CD4-positive, alpha-beta T cell (primary cell): ENCODE data around the gene ZNF710. TPM values are rescaled to one million over a fixed set of nuclear protein-coding genes. Genes with fewer than 3 reads are reported as not detected.

Source experiments
- ATAC-seq: fragments of 200-7000 bp; cut with Tn5 transposase; one replicate; pipeline ENCODE4 v1.10.0; 2022; ENCODE audit warnings: mild to moderate bottlenecking; ENCODE audit not compliant: poor library complexity
- CTCF ChIA-PET: fragments of 350-600 bp; sonication (Branson Sonifier 250); formaldehyde crosslinking; loops from one replicate; lab custom pipeline; 2021; ENCODE audit warnings: antibody characterized with exemption, inconsistent platforms; lab: Charles Lee
- POLR2A ChIA-PET: fragments of 350-600 bp; sonication (Branson Sonifier 250); formaldehyde crosslinking; loops from one replicate; lab custom pipeline; 2021; ENCODE audit warnings: antibody characterized with exemption, inconsistent platforms; lab: Charles Lee
- DNase-seq, 14 experiments: peaks; one replicate each; pipeline ENCODE4 v3.0.0-alpha.2; 2013 to 2020; ENCODE audit warnings: mixed read lengths in 2 of 14
- H3K27ac ChIP-seq, 2 donors: one replicate each; pipeline versions ENCODE4 v1.5.1 to v1.7.0; 2013; ENCODE audit warnings: low read length in 2 of 2, low read depth in 1 of 2, mild to moderate bottlenecking in 1 of 2
- H3K27me3 ChIP-seq, 2 experiments: 1 replicate in 1 of 2; 2 replicates in 1 of 2; pipeline versions ENCODE4 v1.6.1 to v1.7.0; 2013; ENCODE audit warnings: low read length in 2 of 2, control low read depth in 1 of 2, mild to moderate bottlenecking in 1 of 2, moderate library complexity in 1 of 2; ENCODE audit not compliant: insufficient read depth in 2 of 2, control insufficient read depth in 1 of 2
- H3K36me3 ChIP-seq: one replicate; pipeline ENCODE4 v1.6.1; 2013; ENCODE audit warnings: low read length, control low read depth; ENCODE audit not compliant: insufficient read depth
- H3K4me1 ChIP-seq: one replicate; pipeline ENCODE4 v1.6.1; 2013; ENCODE audit warnings: low read length, control low read depth; ENCODE audit not compliant: insufficient read depth
- H3K4me3 ChIP-seq: one replicate; pipeline ENCODE4 v1.5.1; 2013; ENCODE audit warnings: mild to moderate bottlenecking, low read length, moderate library complexity
- H3K9me3 ChIP-seq, 2 experiments: 1 replicate in 1 of 2; 2 replicates in 1 of 2; pipeline versions ENCODE4 v1.6.1 to v1.7.0; 2013; ENCODE audit warnings: low read length in 2 of 2, mild to moderate bottlenecking in 2 of 2, control low read depth in 1 of 2, moderate library complexity in 1 of 2; ENCODE audit not compliant: control insufficient read depth in 1 of 2, insufficient read depth in 1 of 2
- H3K27ac Mint-ChIP-seq: one replicate; pipeline ENCODE4 v1.8.0; 2020; ENCODE audit warnings: mixed read lengths
- H3K27me3 Mint-ChIP-seq: one replicate; pipeline ENCODE4 v1.8.0; 2021; ENCODE audit warnings: mixed read lengths
- H3K36me3 Mint-ChIP-seq: one replicate; pipeline ENCODE4 v1.8.0; 2021; ENCODE audit warnings: low read depth, mixed read lengths
- H3K4me1 Mint-ChIP-seq: one replicate; pipeline ENCODE4 v1.8.0; 2021; ENCODE audit warnings: low read depth, mixed read lengths
- H3K4me3 Mint-ChIP-seq: one replicate; pipeline ENCODE4 v1.8.0; 2020; ENCODE audit warnings: mild to moderate bottlenecking, mixed read lengths
- H3K9me3 Mint-ChIP-seq: one replicate; pipeline ENCODE4 v1.8.0; 2020; ENCODE audit warnings: mixed read lengths
- intact Hi-C, 2 experiments: fragments of 100-400 bp; cut with DNase I in 1 of 2; cut with micrococcal nuclease in 1 of 2; formaldehyde crosslinking; loops; one replicate each; pipeline versions ENCODE4 v1.15.1 to v1.9.0; 2023 to 2025; cut with DNase I, micrococcal nuclease
- total RNA-seq, 174 experiments: library from RNA in 2 of 174; stranded (reverse) in 2 of 174; gene quantifications; one replicate each; pipeline ENCODE4 v1.2.3 and lab custom pipeline; 2021 to 2026
- TF ChIP-seq, protein P1 (sequence below): fragments of 200-600 bp; IDR thresholded peaks from one replicate; pipeline ENCODE4 v1.8.0; 2022; ENCODE audit warnings: antibody characterized with exemption, mild to moderate bottlenecking

ZNF710 gene
- total RNA-seq, 2 experiments from 2014 or later: 6.5 to 7.7 TPM

- no peaks in the 10 kb centered on the region for H3K36me3 ChIP-seq
- Mint-ChIP-seq H3K4me1 (peaks cover 77% of the 10 kb centered on the region), H3K36me3 (peaks cover 4% of the 10 kb centered on the region), H3K9me3 (no peaks in the 10 kb centered on the region), H3K4me3 (no peak overlapping the region), H3K27me3 (no peaks in the 10 kb centered on the region), H3K27ac (peak overlapping the region; percentile 97)
- H3K4me1 ChIP-seq: peaks cover 70% of the 10 kb centered on the region
- no peak overlapping the region for H3K27ac ChIP-seq
- peaks cover 7 to 11% of the 10 kb centered on the region in 2 experiments for H3K9me3 ChIP-seq
- intact Hi-C loops: no loop called here
- ATAC-seq (no peak), DNase-seq (no peak)
- POLR2A ChIA-PET: no interaction called here
- CTCF ChIA-PET: no interaction called here
- TF ChIP-seq, protein P1, sequence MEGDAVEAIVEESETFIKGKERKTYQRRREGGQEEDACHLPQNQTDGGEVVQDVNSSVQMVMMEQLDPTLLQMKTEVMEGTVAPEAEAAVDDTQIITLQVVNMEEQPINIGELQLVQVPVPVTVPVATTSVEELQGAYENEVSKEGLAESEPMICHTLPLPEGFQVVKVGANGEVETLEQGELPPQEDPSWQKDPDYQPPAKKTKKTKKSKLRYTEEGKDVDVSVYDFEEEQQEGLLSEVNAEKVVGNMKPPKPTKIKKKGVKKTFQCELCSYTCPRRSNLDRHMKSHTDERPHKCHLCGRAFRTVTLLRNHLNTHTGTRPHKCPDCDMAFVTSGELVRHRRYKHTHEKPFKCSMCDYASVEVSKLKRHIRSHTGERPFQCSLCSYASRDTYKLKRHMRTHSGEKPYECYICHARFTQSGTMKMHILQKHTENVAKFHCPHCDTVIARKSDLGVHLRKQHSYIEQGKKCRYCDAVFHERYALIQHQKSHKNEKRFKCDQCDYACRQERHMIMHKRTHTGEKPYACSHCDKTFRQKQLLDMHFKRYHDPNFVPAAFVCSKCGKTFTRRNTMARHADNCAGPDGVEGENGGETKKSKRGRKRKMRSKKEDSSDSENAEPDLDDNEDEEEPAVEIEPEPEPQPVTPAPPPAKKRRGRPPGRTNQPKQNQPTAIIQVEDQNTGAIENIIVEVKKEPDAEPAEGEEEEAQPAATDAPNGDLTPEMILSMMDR: no peak
- no peaks in the 10 kb centered on the region for H3K27me3 ChIP-seq
- H3K4me3 ChIP-seq: no peak overlapping the region
Observed at GRCh38 chr15:90007076-90007460, 5.9 kb downstream of the ZNF710 start.

DNA sequence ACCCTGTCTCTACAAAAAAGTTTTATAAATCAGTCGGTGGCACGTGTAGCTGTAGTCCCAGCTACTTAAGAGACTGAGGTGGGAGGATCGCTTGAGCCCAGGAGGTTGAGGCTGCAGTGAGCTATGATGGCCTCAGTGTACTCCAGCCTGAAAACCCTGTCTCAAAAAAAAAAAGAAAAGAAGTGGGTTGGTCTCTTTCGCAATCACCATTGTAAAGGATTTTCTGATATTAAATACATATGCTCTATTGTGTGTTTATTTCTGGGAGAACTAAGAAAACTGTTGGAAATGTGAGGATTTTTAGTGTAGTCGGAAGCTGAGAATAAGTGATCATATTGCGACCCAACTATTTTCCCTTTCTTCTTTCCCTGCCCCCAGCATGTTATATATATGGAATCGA lies 7.5 kb downstream of the ZNF710 start:
- Histone ChIP-seq H3K27ac (no peak overlapping the region), H3K9me3 (peaks cover 7 to 15% of the 10 kb centered on the region in 2 experiments), H3K4me1 (peaks cover 69% of the 10 kb centered on the region), H3K36me3 (no peaks in the 10 kb centered on the region), H3K4me3 (no peak overlapping the region), H3K27me3 (no peaks in the 10 kb centered on the region)
- ChIA-PET POLR2A (interaction anchor here (1.1 kb wide), 1 partner anchor 9 kb away, joined by 4 read pairs; no protein-coding TSS in a partner anchor), CTCF (no interaction called here)
- no peak for ATAC-seq
- Mint-ChIP-seq H3K4me3 (no peak overlapping the region), H3K9me3 (no peaks in the 10 kb centered on the region), H3K36me3 (no peaks in the 10 kb centered on the region), H3K27me3 (no peaks in the 10 kb centered on the region), H3K4me1 (peaks cover 74% of the 10 kb centered on the region), H3K27ac (no peak overlapping the region)
- intact Hi-C loops: no loop called here
- no peak for DNase-seq
- TF ChIP-seq, protein P1: no peak

GRCh38 chr15:90009301-90010022 lies 8.3 kb downstream of the ZNF710 start:
- TF ChIP-seq, protein P1: no peak
- Mint-ChIP-seq H3K4me3 (no peak overlapping the region), H3K27me3 (no peaks in the 10 kb centered on the region), H3K4me1 (peaks cover 74% of the 10 kb centered on the region), H3K9me3 (no peaks in the 10 kb centered on the region), H3K36me3 (no peaks in the 10 kb centered on the region), H3K27ac (no peak overlapping the region)
- H3K36me3 ChIP-seq: no peaks in the 10 kb centered on the region
- H3K27ac ChIP-seq: no peak overlapping the region
- intact Hi-C loops: no loop called here
- ChIA-PET POLR2A (no interaction called here), CTCF (no interaction called here)
- DNase-seq: no peak
- H3K27me3 ChIP-seq: no peaks in the 10 kb centered on the region
- H3K4me3 ChIP-seq: no peak overlapping the region
- peaks cover 7 to 15% of the 10 kb centered on the region in 2 experiments for H3K9me3 ChIP-seq
- H3K4me1 ChIP-seq: peaks cover 68% of the 10 kb centered on the region
- no peak for ATAC-seq
